Urothelium cell line (cell line): ENCODE measurements around the gene ABCB10.
"Not testable (repeated sequence)": the region's sequence is repeated elsewhere in the genome, so short reads cannot be mapped to it uniquely, and the experiment has no call there.

Experiments
- DNase-seq: peaks from one replicate; pipeline ENCODE4 v3.0.0; 2011; ENCODE audit warnings: low spot score, mixed read lengths
- FAIRE-seq: peaks from 2 replicates; lab custom pipeline; 2011; peaks lifted over from hg19 to GRCh38; lab: Jason Lieb, UNC

Gene ABCB10

DNA sequence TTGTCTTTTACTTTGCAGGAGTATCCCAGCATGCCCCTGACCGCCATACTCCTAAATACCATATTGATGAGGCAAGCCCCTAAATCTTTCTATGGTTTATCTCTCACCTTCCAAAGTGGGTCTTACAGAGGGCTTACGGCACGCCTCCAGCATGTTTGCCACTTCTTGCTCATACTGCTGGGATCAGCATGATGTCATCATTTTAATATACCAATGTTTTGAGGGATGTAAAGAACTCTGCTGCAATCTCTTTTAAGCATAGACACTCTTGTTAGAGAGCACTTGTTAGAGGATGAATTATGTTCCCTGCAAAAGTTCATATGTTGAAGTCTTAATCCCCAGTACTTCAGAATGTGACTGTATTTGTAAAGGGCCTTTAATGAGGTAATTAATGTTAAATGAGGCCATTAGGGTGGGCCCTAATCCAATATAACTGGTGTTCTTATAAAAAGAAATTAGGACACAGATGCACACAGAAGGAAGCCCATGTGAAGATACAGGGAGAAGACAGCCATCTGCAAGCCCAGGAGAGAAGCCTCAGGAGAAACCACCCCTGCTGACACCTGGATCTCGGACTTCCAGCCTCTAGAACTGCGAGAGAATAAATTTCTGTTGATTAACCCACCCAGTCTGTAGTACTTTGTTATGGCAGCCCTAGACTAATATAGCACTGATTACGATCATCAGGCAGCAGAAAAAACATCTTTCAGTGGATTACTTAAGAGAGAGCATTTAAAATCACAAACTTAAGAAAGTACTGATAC lies 16.4 kb upstream of the ABCB10 start:
- DNase-seq (no peak), FAIRE-seq (no peak)

DNA sequence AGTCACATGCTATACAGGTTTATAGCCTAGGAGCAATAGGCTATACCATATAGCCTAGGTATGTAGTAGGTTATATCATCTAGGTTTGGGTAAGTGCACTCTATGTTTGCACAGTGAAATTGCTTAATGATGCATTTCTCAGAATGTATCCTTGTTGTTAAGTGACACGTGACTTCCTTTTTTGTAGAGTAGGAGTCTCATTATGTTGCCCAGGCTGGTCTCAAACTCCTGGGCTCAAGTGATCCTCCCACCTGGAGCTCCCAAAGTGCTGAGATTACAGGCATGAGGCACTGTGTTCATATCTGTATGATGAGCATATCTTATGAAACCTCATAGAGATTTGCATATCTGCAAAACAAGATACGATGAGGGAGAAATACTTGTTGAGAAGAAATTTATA lies 13.8 kb upstream of the ABCB10 start:
- no peak for FAIRE-seq
- DNase-seq = no peak

DNA sequence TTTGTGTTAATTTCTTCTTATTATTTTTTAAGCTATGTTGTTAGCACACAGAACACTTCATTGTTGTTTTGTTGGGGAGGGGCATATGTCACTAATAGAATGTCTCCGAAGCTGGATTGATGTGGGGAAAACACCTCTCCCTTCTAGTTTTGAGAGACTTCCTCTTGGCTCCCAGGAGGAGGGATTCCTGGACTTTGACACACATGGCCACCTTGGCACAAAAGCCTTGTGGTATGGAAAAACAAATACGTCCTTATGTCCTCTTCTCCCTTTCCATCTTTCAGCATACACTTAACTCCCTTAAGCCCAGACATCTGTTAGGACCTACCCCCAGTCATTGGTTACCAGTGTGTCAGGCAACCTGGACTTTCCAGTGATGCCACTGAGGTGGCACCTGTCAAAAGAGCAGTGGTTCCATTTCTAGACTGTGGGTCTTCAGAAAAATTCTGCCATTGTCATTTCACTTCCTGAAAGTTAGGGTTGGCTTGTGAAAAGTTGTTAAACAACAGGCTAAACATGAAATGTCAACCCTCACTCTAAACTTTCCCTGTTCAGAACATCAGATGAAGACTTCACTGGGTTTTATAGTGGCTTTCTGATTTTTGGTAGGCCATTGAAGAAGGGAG lies 12.5 kb upstream of the ABCB10 start:
- DNase-seq (no peak), FAIRE-seq (no peak)

DNA sequence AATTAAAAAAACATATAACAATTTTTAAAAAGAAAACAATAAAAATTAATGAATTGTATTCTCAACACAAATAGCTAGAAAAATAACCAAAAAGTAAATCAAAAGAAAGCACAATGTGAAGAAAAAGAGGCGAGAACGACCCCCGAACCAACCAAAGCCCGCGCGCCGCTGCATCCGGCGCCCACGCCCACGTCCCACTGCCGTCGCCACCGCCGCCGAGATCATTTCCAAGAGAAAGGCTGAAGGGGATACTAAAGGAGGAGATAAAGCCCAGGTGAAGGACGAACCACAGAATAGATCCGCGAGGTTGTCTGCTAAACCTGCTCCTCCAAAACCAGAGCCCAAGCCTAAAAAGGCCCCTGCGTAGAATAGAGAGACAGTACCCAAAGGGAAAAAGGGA lies 11.8 kb upstream of the ABCB10 start:
- FAIRE-seq (no peak), DNase-seq (no peak)

DNA sequence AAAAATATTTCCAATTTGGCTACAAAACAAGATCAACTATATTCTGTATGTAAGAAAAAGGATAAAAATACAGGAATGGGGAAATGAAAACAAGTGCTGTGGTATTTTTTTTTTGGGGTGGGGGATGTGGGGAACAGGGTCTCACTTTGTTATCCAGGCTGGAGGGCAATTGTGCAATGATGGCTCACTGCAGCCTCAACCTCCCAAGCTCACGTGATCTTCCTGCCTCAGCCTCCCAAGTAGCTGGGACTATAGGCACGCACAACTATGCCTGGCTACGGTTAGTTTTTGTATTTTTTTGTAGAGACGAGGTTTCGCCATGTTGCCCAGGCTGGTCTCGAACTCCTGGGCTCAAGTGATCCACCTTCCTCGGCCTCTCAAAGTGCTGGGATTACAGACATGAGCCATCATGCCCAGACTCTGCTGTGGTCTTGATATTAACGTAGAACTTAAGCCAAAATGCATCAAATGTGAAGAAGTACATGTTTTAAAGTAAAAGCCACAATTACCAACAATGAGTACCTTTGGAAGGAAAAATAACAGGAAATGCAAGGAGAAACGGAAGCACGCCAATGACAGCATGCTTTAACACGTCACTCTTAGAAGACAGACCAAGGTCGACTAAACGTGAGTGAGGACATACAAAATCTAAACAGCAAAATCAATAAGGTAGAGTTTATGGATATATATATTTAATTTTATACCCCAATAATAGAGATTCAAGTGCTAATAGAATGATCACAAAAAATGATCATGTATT lies 8.8 kb upstream of the ABCB10 start:
- DNase-seq (no peak), FAIRE-seq (no peak)

DNA sequence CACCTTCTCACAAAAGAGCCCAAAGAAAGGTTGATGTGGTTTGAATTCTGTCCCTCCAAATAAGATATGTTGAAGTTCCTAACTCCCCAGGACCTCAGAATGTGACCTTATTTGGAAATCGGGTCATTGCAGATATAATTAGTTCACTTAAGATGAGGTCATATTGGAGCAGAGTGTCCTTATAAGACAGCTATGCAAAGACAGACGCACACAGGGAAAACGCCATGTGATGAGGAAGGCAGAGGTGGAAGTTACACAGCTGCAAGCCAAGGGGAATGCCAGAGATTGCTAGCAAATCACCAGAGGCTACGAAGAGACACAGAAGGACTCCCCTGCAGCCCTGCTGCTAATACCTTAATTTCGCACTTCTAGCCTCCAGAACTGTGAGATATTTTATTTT lies 5.2 kb upstream of the ABCB10 start:
- FAIRE-seq = no peak
- DNase-seq = no peak

DNA sequence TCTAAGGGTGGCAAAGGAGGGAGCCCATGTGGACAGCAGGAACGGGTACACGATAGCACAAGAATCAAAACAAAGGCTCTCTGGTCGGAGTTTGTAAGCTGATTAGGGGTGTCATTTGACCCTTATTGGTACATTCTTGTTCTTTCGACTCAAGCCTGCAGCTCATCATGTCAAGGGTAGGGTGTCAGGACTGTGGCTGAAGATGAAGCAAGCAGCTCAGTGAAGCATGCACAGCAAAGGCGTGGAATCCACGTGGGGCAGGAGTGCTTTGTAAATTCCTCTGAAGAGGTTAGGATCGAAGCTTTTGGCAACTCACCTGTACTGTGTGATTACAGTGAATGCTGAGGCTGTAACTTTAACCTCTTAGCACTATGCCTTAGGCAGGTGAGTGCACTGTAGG lies 4.7 kb upstream of the ABCB10 start:
- FAIRE-seq = no peak

DNA sequence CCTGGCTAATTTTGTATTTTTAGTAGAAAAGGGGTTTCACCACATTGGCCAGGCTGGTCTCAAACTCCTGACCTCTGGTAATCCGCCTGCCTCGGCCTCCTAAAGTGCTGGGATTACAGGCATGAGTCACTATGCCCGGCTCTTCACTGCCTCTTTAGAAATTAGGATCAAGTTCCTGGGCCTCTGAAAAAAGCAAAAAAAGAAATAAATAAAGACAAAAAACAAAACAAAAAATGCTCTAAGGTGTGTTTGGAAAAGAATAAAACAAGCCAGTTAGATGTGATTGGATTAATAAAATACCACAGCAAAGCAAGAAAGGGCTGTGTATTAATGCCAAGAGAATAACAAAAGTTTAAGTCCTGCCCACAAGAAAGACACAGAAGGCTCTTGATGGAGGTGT lies 4.2 kb upstream of the ABCB10 start:
- FAIRE-seq (no peak), DNase-seq (no peak)

More for the DNA sequence above, 4.7 kb upstream of the ABCB10 start:
- DNase-seq = no peak

DNA sequence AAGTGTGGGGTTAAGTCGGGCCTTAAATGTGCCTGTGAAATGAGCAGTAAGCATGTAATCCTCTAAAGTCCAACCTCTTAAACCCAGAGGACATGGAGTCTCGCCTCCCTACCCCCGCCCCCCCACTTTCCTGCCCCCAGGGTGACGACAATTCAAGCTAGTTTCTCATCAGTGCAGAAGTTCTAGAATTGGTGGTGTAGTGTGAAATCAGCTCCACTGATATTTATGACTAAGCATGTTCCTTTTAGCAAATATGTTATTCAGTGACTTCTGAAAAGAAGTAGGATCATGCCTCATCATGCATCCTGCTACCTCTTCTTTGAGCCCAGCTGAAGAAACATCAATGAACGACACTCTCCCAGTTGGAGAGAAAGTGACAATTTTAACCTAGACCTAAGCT lies 2.6 kb upstream of the ABCB10 start:
- no peak for FAIRE-seq
- DNase-seq = no peak

DNA sequence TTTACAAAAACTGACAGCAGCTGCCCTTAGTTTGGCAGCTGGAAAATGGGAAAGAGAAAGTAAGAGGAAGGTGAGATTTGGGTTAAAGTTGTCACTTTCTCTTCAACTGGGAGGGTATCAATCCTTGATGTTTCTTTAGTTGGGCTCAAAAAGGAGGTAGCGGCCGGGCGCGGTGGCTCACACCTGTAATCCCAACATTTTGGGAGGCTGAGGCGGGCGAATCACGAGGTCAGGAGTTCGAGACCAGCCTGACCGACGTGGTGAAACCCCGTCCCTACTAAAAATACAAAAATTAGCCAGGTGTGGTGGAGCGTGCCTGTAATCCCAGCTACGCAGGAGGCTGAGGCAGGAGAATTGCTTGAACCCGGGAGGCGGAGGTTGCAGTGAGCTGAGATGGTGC lies 1.6 kb upstream of the ABCB10 start:
- DNase-seq, FAIRE-seq: not testable (repeated sequence)

DNA sequence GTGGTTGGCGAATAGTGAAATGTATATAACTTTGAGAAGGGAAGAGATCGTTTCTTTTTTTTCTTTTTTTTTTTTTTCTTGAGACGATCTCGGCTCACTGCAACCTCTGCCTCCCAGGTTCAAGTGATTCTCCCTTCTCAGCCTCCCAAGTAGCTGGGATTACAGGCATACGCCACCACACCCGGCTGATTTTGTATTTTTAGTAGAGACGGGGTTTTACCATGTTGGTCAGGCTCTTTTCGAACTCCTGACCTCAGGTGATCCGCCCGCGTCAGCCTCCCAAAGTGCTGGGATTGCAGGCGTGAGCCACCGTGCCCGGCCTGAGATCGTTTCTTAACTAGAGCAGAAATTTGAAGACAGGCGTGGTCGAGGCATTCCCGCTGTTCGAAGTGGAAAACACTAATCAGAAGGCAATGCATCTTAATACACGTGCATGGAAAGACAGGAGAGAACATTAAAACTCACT lies 862 bp upstream of the ABCB10 start:
- not testable (repeated sequence) for FAIRE-seq, DNase-seq

DNA sequence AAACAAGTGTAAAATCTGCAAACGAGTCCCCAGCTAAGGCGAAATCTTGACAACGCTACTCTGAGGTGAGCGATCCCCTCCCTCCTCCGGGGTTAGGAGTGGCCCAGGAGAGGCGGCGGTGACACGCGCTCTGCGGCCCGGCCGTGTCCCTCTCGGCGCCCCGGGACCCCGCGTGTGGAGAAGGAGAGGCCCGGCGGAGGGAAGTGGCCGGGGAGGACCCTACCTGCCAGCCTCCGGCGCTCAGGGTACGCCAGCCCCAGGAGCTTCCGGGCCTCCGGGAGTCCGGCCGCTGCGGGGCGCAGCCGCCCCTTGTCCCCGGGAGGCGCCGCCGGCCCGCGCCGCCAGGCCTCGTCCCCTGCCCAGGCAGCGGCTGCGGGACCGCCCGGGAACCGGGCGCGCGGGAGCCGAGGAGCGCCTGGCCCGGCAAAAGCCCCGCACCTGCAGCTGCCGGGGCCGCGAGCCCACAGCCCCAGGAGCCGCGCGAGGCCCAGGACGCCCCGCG lies 543 bp downstream of the ABCB10 start:
- DNase-seq = peak; percentile 59
- no peak for FAIRE-seq

DNA sequence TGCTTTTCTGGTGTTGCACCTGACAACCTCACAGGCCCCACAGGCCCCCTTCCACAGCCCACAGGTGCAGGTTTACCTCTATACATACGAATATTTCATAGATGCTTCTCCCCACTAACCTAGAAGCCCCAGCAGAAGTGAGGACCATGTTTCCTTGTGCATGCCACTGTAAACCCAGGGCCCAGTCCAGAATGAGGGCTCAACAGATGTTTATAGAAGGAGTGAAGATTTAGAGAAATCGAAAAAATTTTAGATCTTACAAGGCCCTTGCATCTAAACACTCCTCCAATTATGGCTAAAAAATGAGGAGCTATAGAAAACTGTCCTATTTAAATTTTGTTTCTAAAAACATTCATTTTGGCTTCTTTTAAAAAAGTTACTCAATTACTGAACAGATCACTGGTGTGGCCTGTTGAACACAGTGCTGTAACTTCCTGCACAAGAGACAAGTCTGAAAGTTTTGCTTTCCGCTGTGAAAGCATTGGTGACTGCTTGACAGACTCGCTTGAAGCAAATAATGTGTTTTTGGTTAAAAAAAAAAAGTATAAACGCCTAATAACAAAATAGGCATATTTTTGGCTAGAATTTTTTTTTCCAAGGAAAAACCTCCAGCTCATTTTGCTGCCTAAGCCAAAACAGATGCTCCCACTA lies 1.2 kb downstream of the ABCB10 start:
- DNase-seq = no peak
- no peak for FAIRE-seq

DNA sequence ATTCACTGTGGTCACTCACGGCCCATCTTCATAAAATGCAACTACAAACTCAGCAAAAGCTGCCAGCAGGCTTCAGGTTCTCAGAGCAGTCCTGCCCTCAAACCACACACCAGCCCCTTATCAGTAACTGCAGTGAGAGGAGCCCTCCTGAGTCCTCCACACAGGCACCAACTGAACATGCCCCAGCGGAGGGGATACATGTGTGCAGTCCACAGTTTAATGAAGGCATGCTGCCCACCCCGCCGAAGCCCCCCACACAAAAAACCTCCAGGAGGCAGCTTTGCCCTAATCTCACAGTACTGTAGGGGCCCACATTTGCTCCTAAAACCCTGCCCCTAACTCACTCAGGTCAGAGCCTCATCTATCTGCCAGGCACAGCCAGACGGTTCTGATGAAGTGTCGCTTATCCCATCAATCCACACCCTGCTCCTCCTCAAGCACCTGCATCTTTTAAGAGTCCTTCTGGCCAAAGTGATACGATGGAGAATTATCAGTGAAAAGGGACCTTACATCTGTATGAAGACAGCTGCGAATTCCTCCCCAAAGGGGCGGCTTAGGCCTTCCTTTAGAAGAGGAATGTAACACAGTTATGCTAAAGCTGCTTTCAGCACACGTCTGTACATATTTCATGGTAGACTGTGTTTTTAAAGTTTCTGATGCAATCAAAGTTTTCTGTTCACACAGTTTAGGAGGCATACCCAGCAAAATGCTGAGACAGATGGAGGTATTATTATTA lies 3.5 kb downstream of the ABCB10 start:
- FAIRE-seq = no peak
- DNase-seq = no peak

DNA sequence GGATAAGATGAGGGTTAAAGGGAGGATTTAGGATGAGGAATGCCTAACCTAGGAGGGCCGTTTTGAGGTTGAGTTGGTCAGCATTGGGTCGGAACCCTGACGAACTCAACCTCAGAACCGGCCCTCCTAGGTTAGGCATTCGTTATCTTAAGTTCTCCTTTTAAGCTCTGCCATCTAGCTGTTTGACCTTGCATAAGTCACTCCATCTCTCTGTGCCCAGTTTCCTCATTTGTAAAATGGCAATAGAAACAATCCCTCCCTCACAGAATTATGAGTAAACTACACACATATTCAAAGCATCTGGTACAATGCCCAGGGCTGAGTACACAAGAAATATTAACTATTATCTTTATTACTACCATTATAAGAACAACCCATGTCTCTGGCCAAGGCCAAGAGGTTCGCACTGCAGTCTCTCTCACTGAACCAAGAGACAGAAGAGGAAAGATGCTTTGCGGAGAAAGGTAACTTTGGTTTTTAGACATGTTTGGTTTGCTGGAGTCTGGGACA lies 4.8 kb downstream of the ABCB10 start:
- no peak for DNase-seq
- FAIRE-seq = no peak

DNA sequence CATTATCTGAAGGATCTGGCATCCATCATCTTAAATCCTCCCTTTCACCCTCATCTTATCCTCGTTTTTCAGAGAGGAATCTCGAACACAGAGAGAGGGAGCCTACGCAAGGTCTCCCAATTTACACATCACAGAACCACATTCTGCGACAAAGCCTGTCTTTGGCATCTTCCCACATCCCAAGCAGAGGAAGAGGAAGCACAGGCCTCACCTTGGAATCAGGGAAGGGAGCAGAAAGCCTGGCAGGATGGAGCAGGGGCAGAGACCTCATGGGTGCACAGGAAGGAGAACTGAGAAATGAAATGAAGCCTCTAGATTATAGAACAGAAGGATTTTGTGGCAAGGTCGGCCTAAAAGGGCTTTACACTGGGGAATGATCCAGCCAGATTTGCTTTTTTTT lies 5.8 kb downstream of the ABCB10 start:
- no peak for FAIRE-seq
- no peak for DNase-seq

DNA sequence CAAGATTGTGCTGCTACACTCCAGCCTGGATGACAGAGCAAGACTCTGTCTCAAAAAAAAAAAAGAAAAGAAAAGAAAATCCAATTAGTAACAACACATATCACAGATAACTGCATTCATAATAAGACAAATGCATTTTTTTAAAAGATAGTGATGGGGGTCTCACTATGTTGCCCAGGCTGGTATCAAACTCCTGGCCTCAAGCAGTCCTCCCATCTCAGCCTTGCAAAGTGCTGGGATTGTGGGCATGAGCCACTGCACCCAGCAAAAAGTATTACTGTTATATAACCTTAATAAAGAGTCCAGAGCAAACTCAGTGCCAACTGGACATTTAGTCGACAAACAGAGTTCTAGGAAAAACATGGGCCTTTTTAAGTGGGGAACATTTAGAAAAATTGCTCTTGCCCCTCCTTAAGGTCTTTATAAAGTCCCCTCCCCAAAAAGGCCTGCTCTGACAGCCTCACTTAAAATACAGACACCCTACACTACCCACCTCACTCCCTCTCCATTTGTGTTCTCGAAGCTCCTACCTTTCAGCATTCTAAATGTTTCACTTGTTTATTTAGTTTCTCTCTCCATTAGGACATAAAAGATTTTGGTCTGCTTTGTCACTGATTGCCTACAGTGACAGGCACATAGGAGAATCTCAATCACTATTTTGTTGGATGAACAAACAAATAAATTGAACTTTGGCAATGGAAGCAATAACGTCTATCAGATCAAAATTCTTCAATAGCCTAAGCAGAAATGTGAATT lies 7.5 kb downstream of the ABCB10 start:
- no peak for FAIRE-seq
- no peak for DNase-seq

DNA sequence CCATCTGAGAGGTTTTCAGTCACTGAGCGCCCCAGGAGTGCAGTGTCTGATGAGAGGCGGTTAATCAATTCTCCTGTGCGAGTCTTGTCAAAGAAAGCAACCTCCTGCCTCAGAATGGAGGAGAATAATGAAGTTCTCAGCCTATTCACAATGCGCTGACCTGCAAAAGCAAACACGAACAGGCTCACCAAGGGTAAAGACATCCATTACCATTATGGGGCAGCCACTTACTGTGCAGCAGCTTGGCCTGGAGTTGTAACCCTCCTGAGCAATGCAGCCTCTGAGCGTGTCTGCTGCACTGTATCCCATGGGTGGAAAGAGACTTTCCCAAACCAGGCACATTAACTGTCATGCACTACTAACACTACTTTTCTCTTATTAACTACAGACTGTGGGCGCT lies 11.0 kb downstream of the ABCB10 start:
- DNase-seq = no peak
- FAIRE-seq = no peak

DNA sequence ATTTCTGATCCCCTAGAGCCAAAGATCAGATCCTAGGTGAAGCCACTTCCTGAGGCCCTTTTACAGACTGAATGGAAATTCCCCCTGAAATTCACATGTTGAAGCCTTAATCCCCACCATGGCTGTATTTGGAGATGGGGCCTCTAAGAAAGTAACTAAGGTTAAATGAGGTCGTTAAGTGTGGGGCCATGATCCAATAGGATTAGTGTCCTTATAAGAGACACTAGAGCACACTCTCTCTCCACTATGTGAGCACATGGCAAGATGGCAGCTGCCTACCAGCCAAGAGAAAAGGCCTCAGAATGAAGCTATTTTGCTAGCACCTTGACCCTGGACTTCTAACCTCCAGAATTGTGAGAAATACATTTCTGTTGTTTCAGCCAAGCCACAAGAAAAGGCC lies 13.9 kb downstream of the ABCB10 start:
- no peak for FAIRE-seq

More for the DNA sequence above, 13.9 kb downstream of the ABCB10 start:
- no peak for DNase-seq
